ENCODE data around the gene GPR143.
"Not testable (repeated sequence)": the region's sequence is repeated elsewhere in the genome, so short reads cannot be mapped to it uniquely, and the experiment has no call there.

The GPR143 gene

GRCh38 chrX:9765737-9766097 is at the start of gene GPR143:
Gene GPR143 (minus strand): TSS chrX:9765847. CDS start chrX:9765817, 30 bp downstream.
- no peak for DNase-seq

- DNase-seq, result not testable (repeated sequence)
Measured at GRCh38 chrX:9811086-9811485, 45.4 kb upstream of the GPR143 start.

DNA sequence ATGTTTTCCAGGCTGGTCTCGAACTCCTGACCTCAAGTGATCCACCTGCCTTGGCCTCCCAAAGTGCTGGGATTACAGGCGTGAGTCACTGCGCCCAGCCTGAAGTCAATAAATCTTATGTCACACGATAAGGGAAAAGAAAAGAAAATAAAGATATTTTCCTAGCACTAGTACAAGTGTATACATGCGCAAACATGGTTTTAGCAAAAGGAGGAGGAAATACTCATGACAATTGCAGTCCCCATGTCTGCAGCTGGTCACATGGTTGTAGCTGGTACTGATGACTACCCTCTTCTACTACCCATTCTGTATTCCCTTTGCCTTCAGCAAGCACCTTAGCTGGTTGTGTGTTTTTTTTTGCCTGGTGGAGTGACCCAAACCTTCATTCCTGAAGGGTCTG is 44.2 kb upstream of the GPR143 start:
- DNase-seq, result not testable (repeated sequence)

DNA sequence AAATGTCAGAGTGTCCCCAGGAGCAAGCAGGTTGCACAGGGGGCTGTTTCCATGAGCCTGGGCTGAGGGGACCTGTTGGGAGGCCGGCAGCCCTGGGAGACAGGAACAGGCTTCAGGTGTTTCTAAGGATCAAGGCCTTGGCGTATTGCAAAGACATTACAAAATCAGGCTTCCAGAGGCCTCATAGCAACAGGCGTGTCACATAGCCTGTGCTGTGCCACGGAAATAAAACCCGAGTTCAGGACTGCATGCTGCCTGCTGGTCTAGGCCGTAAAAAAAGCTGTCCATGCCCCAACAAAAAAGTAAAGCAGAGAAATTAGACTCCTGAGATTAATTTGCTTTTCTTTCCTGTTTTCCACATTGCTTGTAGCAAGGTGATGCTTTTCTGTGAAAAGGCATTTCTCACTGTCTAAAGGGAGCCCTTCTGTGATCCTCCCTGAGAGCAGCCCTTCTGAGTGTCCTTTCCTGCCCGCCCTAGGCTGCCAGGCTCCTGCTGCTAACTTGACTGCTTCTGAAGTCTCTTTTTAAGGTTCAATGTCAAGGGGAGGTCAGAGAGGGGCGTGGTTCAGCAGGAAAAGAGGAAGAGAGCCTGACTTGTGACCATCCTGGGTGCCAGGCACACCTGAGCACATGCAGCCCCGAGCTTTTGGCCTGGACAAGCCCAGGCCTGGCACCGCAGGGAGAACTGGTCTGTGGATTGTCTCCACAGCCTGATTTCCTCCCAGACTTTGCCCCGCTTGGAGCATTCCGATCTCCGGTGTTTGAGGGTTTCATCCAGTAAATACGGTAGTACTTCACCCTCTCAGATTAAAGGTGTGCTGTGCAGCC is 41.9 kb upstream of the GPR143 start:
- no peak for DNase-seq

DNA sequence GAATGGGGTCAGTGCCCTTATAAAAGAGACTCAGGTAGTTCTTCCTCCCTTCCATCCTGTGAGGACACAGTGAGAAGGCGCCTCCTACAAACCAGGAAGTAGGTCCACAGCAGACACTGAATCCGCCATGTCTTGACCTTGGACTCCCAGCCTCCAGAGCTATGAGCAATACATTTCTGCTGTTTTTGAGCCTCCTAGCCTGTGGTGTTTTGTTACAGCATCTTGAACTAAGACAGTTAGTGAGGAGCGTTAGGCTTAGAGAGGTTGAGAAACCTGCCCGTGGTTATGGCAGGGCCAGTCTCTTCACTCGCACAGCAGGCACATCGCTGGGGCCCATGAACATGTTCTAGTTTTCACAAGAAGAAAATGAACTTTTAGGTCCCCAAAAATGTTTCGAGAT is 40.3 kb upstream of the GPR143 start:
- DNase-seq, result no peak

DNA sequence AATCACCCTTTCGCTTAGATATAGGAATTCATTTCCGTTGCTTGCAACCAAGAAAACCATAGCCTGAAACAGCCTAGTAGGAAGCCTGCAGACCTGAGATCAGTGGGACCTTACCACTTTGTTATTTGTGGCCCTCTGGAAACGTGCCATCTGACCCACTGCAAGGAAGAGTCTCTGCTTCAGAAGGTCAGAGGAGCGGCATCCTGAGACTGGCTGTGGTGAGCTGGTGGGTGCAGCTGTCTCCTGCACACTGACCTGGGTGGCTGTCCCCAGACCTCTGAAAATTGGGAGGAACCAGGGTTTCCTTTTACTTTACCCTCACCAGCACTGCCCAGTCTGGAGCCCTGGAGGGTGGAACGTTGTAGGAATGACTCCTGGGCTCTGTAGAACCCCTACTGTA is 38.8 kb upstream of the GPR143 start:
- DNase-seq, result no peak

DNA sequence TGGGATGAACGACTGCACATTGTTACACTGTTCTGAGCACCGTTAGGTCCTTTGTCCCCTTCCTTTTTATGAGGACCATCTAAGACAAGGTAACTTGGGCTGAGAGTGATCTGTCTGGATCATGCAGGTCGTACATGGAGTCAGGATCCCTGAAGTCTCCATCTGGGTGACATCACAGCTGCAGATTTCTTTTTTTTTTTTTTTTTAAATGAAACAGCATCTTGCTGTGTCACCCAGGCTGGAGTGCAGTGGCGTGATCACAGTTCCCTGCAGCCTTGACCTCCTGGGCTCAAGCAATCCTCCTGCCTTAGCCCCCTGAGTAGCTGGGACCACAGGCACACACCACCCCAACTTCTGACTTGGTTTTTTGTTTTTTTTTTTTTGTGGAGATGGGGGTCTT is 37.1 kb upstream of the GPR143 start:
- DNase-seq, result no peak

GRCh38 chrX:9797384-9798360 is 32.0 kb upstream of the GPR143 start:
- DNase-seq, result no peak

- no peak for DNase-seq
Measured at GRCh38 chrX:9794495-9794894, 28.8 kb upstream of the GPR143 start.

- no peak for DNase-seq
Measured at GRCh38 chrX:9790866-9791265, 25.2 kb upstream of the GPR143 start.

- DNase-seq, result no peak
Measured at GRCh38 chrX:9789555-9789954, 23.9 kb upstream of the GPR143 start.

DNA sequence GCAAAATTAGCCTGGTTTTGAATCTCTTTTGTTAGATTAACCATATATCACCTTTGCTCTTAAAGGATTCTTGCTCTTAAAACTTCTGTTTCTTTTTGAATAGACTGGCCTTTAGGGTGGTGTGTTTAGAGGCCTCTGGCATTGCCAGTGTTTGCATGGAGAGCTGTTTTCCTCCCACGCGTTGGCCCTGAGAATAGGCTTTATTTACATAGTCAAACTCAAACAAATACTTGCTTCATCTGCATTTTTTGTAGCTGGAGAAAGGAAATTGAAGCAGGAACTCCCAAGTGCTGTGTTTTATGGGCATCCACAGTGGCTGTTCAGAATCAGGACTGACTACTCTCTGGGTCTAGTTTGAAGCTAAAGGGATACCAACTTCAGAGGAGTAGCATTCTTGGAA is 23.3 kb upstream of the GPR143 start:
- DNase-seq, result no peak

DNA sequence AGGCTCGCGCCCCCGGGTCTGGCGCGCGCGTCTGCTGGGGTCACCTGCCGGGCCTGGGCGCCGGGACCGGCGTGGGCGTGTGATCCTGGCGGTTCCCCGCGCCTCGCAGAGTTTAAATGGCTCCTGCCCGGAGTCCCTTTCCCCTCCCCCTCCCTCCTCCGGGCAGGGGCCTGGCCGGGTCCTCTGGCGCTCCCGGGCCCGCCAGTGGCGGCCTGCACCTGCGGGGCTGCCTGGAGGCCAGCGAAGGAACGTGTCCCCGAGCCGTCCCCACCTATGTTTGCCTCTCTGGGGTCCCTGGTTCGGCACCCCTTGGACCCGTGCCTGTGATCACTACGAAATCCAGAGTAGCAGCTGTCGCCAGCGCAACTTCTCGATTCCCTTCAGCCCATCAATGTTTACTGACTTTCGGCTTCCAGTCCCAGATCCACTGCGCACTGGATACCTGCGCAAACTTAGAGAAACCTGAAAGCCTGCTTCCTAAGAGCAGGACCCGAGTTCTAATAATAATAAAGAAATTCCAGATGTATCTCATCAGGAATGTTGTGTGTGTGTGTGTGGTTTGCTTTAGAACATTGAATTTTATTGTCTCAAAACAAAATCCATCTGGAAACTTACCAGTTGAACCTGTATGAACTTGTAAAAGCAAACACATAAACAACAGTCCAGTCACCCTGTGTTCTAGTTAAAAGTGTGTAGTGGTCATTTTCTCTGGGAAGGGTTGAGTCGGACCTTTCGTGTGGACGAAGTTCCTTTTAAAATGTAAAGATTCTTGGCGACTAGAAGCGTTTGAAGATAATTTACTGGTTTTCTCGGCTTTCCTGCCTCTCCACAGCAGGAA is 21.4 kb upstream of the GPR143 start:
- DNase-seq, result no peak

GRCh38 chrX:9785944-9786797 is 20.5 kb upstream of the GPR143 start, which contains the start of gene SHROOM2:
Gene SHROOM2 (plus strand): TSS chrX:9786429. CDS start chrX:9786546, 117 bp downstream.
- no peak for DNase-seq

GRCh38 chrX:9785254-9785943 is 19.8 kb upstream of the GPR143 start:
- DNase-seq, result no peak

DNA sequence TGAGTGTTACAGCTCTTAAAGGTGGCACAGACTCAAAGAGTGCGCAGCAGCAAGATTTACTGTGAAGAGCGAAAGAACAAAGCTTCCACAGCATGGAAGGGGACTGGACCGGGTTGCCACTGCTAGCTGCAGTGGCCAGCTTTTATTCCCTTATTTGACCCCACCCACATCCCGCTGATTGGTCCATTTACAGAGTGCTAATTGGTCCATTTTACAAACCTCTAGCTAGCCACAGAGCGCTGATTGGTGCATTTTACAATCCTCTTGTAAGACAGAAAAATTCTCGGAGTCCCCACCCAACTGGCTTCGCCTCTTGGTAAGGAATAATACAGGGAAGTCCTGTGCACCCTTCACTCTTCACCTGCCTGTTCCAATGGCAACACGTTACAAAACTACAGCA is 18.7 kb upstream of the GPR143 start:
- no peak for DNase-seq

GRCh38 chrX:9781941-9782340 is 16.3 kb upstream of the GPR143 start:
- no peak for DNase-seq

DNA sequence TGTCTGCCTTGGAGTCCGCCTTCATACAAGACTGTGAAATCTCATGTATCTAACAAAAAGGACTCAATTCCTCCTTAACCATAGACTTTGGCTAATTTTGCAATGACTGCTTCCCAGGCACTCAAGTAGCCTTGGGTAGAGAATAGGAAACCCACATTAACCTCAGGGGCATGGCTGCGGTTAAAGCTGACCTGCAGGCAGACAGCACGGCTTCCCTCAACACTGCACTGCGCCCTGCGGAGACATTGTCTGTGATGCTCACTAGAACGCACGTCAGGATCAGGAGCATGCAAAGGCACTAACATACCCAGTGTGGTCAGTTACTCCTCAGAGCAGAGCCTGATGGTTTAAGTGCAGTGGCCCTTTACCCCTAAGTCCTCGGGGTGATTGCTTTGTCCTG is 10.3 kb upstream of the GPR143 start:
- DNase-seq, result no peak

DNA sequence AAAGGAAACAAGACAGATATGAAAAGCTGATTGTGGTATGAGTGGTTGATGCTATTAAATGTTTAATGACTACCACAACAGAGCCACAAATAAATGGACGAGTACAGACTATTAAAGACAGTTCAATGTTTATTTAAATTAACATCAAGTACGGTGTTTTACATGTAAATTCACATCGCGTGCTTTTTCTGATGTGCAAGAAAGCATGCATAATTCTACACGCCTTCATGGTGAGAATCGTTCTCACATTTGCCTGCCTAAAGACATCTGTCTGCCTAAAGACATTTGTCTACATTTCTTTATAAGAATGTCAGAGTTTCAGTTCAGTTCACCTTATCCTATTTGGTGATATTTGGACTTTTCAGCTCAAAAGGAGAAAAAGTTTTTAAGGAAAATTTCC is 7.3 kb upstream of the GPR143 start:
- DNase-seq, result no peak

- DNase-seq, result no peak
Measured at GRCh38 chrX:9770319-9770718, 4.7 kb upstream of the GPR143 start.

- DNase-seq, result not testable (repeated sequence)
Measured at GRCh38 chrX:9768321-9768839, 2.7 kb upstream of the GPR143 start.

All from CD4-positive, alpha-beta T cell treated with Interleukin-6 for 4 hours (primary cell).